A549 (cell line): ENCODE results near the gene ABI3BP. TPM values are rescaled to one million over a fixed set of nuclear protein-coding genes. Genes with fewer than 3 reads are reported as not detected.

Experiments
- ATAC-seq, 2 experiments: fragments of 200-7000 bp in 1 of 2; fragments of >200 bp in 1 of 2; cut with Nextera tagmentation in 1 of 2; cut with Tn5 transposase in 1 of 2; 3 replicates each; pipeline versions ENCODE4 v1.8.0 to v1.9.1; 2018 to 2020; ENCODE audit warnings: mild to moderate bottlenecking in 1 of 2, moderate library complexity in 1 of 2
- CTCF ChIA-PET: fragments of 300-600 bp; sonication (Branson Sonifier 250); formaldehyde crosslinking; extraction: SDS; loops from one replicate; lab custom pipeline; 2021; ENCODE audit warnings: antibody characterized with exemption, inconsistent platforms; lab: Yijun Ruan, JAX
- POLR2A ChIA-PET: fragments of 350-600 bp; formaldehyde crosslinking; extraction: SDS; loops from one replicate; lab custom pipeline; 2021; ENCODE audit warnings: antibody characterized with exemption, inconsistent platforms; lab: Yijun Ruan, JAX
- DNase-seq, 2 experiments: peaks; one replicate each; pipeline versions ENCODE4 v3.0.0 to v3.0.0-alpha.2; 2011 to 2016; ENCODE audit warnings: low read depth in 1 of 2, low spot score in 1 of 2
- FAIRE-seq: peaks from 2 replicates; lab custom pipeline; 2011; peaks lifted over from hg19 to GRCh38; lab: Jason Lieb, UNC
- H3K27ac ChIP-seq, 2 experiments: fragments of >200 bp; sonication (Bioruptor Twin); formaldehyde crosslinking; 3 replicates each; pipeline ENCODE4 v1.5.1; 2016 to 2017
- H3K4me1 ChIP-seq: fragments of >200 bp; sonication (Bioruptor Twin); formaldehyde crosslinking; 3 replicates; pipeline ENCODE4 v1.6.1; 2016
- H3K4me2 ChIP-seq: fragments of >200 bp; sonication (Bioruptor Twin); formaldehyde crosslinking; 3 replicates; pipeline ENCODE4 v1.6.1; 2016
- H3K4me3 ChIP-seq: fragments of >200 bp; sonication (Bioruptor Twin); formaldehyde crosslinking; 3 replicates; pipeline ENCODE4 v1.5.1; 2016
- H3K9me3 ChIP-seq: fragments of >200 bp; sonication (Bioruptor Twin); formaldehyde crosslinking; 3 replicates; pipeline ENCODE4 v1.6.1; 2016
- CEBPB ChIP-seq, 2 experiments: fragments of >200 bp in 1 of 2; sonication (Bioruptor Twin) in 1 of 2; formaldehyde crosslinking in 1 of 2; IDR thresholded peaks; 2 replicates each; pipeline ENCODE4 v1.6.1; 2012 to 2016
- EHMT2 ChIP-seq: fragments of 200-600 bp; sonication (generic); IDR thresholded peaks from 2 replicates; pipeline ENCODE4 v1.6.1; 2016; ENCODE audit warnings: antibody characterized with exemption, low read depth, mild to moderate bottlenecking, moderate library complexity
- ESRRA ChIP-seq: fragments of 150-350 bp; IDR thresholded peaks from 2 replicates; pipeline ENCODE4 v1.6.1; 2014; ENCODE audit warnings: mild to moderate bottlenecking, low read length, borderline replicate concordance
- FOSB ChIP-seq: fragments of 250-450 bp; sonication (Bioruptor Pico); IDR thresholded peaks from 2 replicates; pipeline ENCODE4 v1.5.0; 2020; ENCODE audit warnings: mild to moderate bottlenecking, moderate library complexity
- FOSL2 ChIP-seq, 2 experiments: fragments of 450-650 bp in 1 of 2; fragments of >200 bp in 1 of 2; sonication (Bioruptor Twin) in 1 of 2; formaldehyde crosslinking; IDR thresholded peaks; 2 replicates each; pipeline versions ENCODE4 v1.5.0 to v1.6.1; 2016 to 2020; ENCODE audit warnings: mild to moderate bottlenecking in 1 of 2, moderate library complexity in 1 of 2
- HOXB13 ChIP-seq: fragments of 250-450 bp; sonication (Bioruptor Pico); IDR thresholded peaks from 2 replicates; pipeline ENCODE4 v1.5.0; 2020; ENCODE audit warnings: low read depth, mild to moderate bottlenecking, moderate library complexity
- JUNB ChIP-seq: fragments of >200 bp; sonication (Bioruptor Twin); formaldehyde crosslinking; IDR thresholded peaks from 2 replicates; pipeline ENCODE4 v1.6.1; 2016
- RAD21 ChIP-seq, 2 experiments: fragments of >200 bp in 1 of 2; sonication (Bioruptor Twin) in 1 of 2; formaldehyde crosslinking in 1 of 2; IDR thresholded peaks in 1 of 2; conservative IDR thresholded peaks in 1 of 2; 2 replicates in 1 of 2; 3 replicates in 1 of 2; pipeline ENCODE4 v1.6.1; 2012 to 2018; ENCODE audit warnings: inconsistent platforms in 1 of 2
- RFX5 ChIP-seq: fragments of 450-650 bp; IDR thresholded peaks from 2 replicates; pipeline ENCODE4 v1.7.1; 2014; ENCODE audit warnings: antibody characterized with exemption, mild to moderate bottlenecking, moderate library complexity
- SMC3 ChIP-seq: fragments of >200 bp; sonication (Bioruptor Twin); formaldehyde crosslinking; IDR thresholded peaks from 3 replicates; pipeline ENCODE4 v1.6.1; 2018; ENCODE audit warnings: inconsistent platforms
- SREBF2 ChIP-seq: fragments of 450-650 bp; IDR thresholded peaks from 2 replicates; pipeline ENCODE4 v1.6.1; 2014; ENCODE audit warnings: mild to moderate bottlenecking, moderate library complexity
- ZC3H11A ChIP-seq: fragments of 450-650 bp; IDR thresholded peaks from 2 replicates; pipeline ENCODE4 v1.6.1; 2014; ENCODE audit warnings: antibody characterized with exemption, mild to moderate bottlenecking
- ZFP36 ChIP-seq: fragments of 450-650 bp; IDR thresholded peaks from 2 replicates; pipeline ENCODE4 v1.6.1; 2014; ENCODE audit warnings: borderline replicate concordance; ENCODE audit not compliant: partially characterized antibody
- ZNF302 ChIP-seq: fragments of 250-450 bp; sonication (Bioruptor Pico); IDR thresholded peaks from 2 replicates; pipeline ENCODE4 v1.9.0; 2021; ENCODE audit warnings: inconsistent platforms, mild to moderate bottlenecking, moderate library complexity
- WGBS: methylation state at CpG from one replicate; pipeline ENCODE4 v1.1.6; 2017; ENCODE audit errors: missing lambda C conversion rate; 5-methylcytosine and 5-hydroxymethylcytosine counted together
- polyA plus RNA-seq, 4 experiments: library from polyadenylated mRNA; depleted of rRNA in 3 of 4; stranded (reverse); fragments of >200 nt; fragmentation: RNase III in 1 of 4; extraction: RNeasy Plus Mini Kit Qiagen cat#74134 plus additional on column Dnase treatment in 1 of 4; gene quantifications; 2 replicates in 3 of 4; 3 replicates in 1 of 4; pipeline ENCODE4 v1.2.3, GENCODE V29; 2011 to 2017
- TF ChIP-seq, protein P1 (sequence below): fragments of >200 bp; sonication (Bioruptor Twin); formaldehyde crosslinking; IDR thresholded peaks from 3 replicates; pipeline ENCODE4 v1.5.1; 2016
- TF ChIP-seq, protein P2 (sequence below): IDR thresholded peaks from 2 replicates; pipeline ENCODE4 v1.6.1; 2012; ENCODE audit warnings: low read depth, borderline replicate concordance

The ABI3BP gene
- polyA plus RNA-seq, 2 of the 4 experiments (the other 2 are of a cell fraction), result 1.3 to 1.8 TPM

DNA sequence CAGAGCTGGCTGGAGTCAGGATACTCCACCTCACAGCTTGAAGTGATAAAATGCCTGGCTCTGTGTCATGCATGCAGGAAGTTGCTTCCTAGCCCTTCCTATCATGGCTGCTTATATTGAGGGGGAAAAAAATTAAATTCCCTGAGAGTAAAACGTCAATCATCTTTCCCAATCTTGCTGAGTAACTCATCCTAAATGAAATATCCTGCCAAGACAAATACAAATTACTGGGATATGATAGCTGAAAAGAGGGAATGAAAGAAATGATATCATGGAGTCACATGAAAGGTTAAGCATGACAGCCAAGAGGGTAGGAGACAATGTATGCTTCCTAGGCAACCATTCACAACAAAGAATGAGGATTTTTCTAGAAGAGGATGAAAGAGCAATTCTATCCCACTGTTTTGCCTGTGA, 110.6 kb downstream of the ABI3BP start (continued):
- TF ChIP-seq FOSL2 (IDR thresholded peaks at IDR 0.05), result no peak
- peak; percentile 45 for TF ChIP-seq FOSL2 (CRISPR knock-in tag; IDR thresholded peaks at IDR 0.05)
- TF ChIP-seq CEBPB (IDR thresholded peaks at IDR 0.05), result no peak
- TF ChIP-seq JUNB, result peak; percentile 51; the same call in 1 of the 2 replicates
- TF ChIP-seq SREBF2, result no peak
- TF ChIP-seq RFX5, result no peak
- TF ChIP-seq, protein P1, sequence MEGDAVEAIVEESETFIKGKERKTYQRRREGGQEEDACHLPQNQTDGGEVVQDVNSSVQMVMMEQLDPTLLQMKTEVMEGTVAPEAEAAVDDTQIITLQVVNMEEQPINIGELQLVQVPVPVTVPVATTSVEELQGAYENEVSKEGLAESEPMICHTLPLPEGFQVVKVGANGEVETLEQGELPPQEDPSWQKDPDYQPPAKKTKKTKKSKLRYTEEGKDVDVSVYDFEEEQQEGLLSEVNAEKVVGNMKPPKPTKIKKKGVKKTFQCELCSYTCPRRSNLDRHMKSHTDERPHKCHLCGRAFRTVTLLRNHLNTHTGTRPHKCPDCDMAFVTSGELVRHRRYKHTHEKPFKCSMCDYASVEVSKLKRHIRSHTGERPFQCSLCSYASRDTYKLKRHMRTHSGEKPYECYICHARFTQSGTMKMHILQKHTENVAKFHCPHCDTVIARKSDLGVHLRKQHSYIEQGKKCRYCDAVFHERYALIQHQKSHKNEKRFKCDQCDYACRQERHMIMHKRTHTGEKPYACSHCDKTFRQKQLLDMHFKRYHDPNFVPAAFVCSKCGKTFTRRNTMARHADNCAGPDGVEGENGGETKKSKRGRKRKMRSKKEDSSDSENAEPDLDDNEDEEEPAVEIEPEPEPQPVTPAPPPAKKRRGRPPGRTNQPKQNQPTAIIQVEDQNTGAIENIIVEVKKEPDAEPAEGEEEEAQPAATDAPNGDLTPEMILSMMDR, result no peak
- TF ChIP-seq RAD21 (conservative IDR thresholded peaks at IDR 0.05 in 1 of 2, IDR thresholded peaks at IDR 0.05 in 1 of 2), result 0 out of 5 replicates have a peak, but pooled peaks of 1 of the 2 experiments have one; percentile 8
- no peak for TF ChIP-seq ZNF302 (CRISPR knock-in tag)

DNA sequence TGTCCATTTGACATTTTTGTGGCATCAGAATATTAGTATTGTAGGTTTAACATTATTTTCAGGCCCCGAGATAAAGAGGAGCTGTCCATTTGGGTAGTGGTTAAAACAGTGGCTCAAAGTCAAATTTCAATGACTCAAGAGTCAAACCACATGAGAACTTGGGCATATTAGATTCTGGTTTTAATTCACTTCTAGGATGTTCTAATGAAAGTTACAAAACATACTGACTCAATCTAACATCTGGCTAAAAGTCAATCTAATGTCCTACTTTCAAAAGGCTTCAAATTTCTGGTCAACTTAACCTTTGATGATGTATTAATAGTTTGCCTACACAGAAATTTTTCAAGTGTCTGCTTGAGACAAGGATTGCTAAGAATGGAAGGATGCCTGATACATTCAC, 112.4 kb downstream of the ABI3BP start:
- POLR2A ChIA-PET, result no interaction called here
- FAIRE-seq, result no peak
- TF ChIP-seq, protein P2, sequence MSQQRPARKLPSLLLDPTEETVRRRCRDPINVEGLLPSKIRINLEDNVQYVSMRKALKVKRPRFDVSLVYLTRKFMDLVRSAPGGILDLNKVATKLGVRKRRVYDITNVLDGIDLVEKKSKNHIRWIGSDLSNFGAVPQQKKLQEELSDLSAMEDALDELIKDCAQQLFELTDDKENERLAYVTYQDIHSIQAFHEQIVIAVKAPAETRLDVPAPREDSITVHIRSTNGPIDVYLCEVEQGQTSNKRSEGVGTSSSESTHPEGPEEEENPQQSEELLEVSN, result no peak
- TF ChIP-seq HOXB13 (CRISPR knock-in tag) (no peak), CEBPB (IDR thresholded peaks at IDR 0.05) (no peak), ZC3H11A (no peak), SMC3 (no peak), FOSL2 (IDR thresholded peaks at IDR 0.05) (no peak), FOSL2 (CRISPR knock-in tag; IDR thresholded peaks at IDR 0.05) (no peak), FOSB (CRISPR knock-in tag) (no peak), EHMT2 (no peak)
- TF ChIP-seq, all 56 proteins: peak for 0
- ATAC-seq (no peak), DNase-seq (no peak)
- Histone ChIP-seq H3K4me1 (peaks cover 6% of the 10 kb centered on the region; the same call in 2 of the 3 replicates), H3K4me3 (no peak overlapping the region), H3K27ac (no peak overlapping the region), H3K4me2 (no peak overlapping the region), H3K9me3 (no peaks in the 10 kb centered on the region)
- 83% methylated on average over 1 of the region's 1 CpG for WGBS
- CTCF ChIA-PET, result no interaction called here

DNA sequence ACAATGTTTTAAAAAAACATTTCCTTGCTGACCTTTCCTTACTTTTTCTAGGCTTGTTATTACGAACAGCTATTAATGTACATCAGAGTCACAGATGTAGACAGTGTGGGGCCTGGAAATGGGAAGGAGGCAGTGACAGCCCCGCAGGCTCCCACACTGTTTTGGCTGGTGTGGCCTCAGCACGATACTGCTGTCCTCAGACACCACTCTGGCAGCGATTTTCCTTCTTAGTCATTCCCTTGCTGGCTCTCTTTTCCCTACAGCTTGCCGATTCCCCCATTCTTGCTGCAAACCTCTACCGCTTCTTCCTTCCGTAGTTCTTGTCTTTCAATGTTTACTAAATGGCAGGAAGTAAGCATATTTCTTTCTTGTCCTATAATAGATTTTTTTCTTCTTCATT, 113.1 kb downstream of the ABI3BP start:
- Histone ChIP-seq H3K4me1 (peaks cover 11% of the 10 kb centered on the region; the same call in 2 of the 3 replicates), H3K27ac (no peak overlapping the region), H3K9me3 (no peaks in the 10 kb centered on the region), H3K4me2 (no peak overlapping the region), H3K4me3 (no peak overlapping the region)
- ChIA-PET CTCF (no interaction called here), POLR2A (no interaction called here)
- ATAC-seq, result no peak
- 65% methylated on average over 7 of the region's 7 CpGs for WGBS
- DNase-seq, result no peak
- TF ChIP-seq EHMT2 (no peak), ZC3H11A (no peak)
- TF ChIP-seq, protein P2, result no peak
- no peak for FAIRE-seq

DNA sequence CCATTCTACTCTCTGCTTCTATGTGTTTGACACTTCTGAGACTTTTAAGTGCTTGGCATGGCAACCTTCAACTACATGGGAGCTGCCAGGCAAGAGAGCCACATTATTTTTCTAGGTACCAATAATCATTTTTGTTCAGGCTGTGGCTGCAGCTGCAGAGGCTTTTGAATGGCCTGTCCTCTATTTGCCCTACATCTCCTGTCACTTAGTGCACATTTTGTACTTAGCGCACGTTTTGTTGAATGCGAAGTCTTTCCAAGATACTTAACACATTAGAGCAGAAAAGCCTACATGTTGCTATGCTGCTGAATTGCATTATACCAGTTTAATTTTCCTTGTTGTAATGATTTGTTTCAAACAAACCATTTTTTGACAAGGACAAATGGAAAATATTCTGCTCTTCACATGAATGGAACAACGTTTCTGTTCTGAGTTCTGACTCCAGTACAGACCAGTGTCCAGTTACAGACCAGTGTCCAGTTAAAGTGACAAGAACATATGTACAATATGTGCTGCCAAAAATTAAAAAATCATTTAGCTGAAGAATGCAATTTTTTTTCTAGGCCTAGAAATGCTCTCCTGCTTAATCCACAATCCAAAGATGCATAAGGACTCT, 113.9 kb downstream of the ABI3BP start:
- no peak for ATAC-seq
- no peak overlapping the region for H3K4me3 ChIP-seq
- ChIA-PET POLR2A (no interaction called here), CTCF (no interaction called here)
- no peak for FAIRE-seq
- no peak overlapping the region for H3K27ac ChIP-seq
- peaks cover 16% of the 10 kb centered on the region; the same call in 2 of the 3 replicates for H3K4me1 ChIP-seq
- no peaks in the 10 kb centered on the region for H3K9me3 ChIP-seq
- H3K4me2 ChIP-seq, result no peak overlapping the region
- no peak for DNase-seq
- TF ChIP-seq ZFP36, result no peak
- no peak for TF ChIP-seq ESRRA
- TF ChIP-seq, all 56 proteins: peak for 0
- WGBS, result 73% methylated on average over 4 of the region's 4 CpGs
